ENCODE data around the gene CHST4.
"Not testable (repeated sequence)": the region's sequence is repeated elsewhere in the genome, so short reads cannot be mapped to it uniquely, and the experiment has no call there.

Gene CHST4

GRCh38 chr16:71528863-71529262 lies 2.6 kb downstream of the CHST4 start:
- Histone ChIP-seq H3K4me3 (ENCODE audit: low read length) (no peak overlapping the region), H3K36me3 (ENCODE audit: control insufficient read depth, insufficient read depth, low read length) (no peaks in the 10 kb centered on the region), H3K27ac (ENCODE audit: low read depth, low read length) (no peak overlapping the region), H3K9ac (ENCODE audit: low read length) (no peak overlapping the region), H3K27me3 (ENCODE audit: control insufficient read depth, insufficient read depth, low read length) (no peaks in the 10 kb centered on the region), H3K4me1 (ENCODE audit: control insufficient read depth, insufficient read depth, low read length) (no peaks in the 10 kb centered on the region)

DNA sequence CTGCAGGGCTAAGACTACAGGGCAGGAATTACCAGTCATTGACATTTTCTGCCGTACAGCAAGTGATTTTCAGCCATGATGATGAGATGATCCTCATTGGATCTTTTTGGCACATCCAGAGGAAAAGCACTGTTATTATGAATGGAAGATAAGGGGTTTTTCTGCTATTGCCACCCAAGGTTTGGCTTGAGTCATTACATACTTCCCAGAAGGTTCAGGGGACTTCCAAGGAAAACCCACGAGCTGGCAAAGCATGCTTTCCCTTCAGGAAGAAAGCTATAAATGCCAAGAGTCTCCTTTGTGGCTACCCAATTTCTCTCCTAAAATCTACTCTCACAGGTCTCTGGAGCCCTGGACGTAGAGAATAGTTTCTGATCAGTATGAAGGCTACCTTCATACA lies 6.1 kb downstream of the CHST4 start:
- no peak overlapping the region for H3K4me3 ChIP-seq (ENCODE audit: low read length)
- H3K27me3 ChIP-seq (ENCODE audit: control insufficient read depth, insufficient read depth, low read length), result no peaks in the 10 kb centered on the region
- H3K27ac ChIP-seq (ENCODE audit: low read depth, low read length), result no peak overlapping the region
- no peaks in the 10 kb centered on the region for H3K36me3 ChIP-seq (ENCODE audit: control insufficient read depth, insufficient read depth, low read length)
- no peaks in the 10 kb centered on the region for H3K4me1 ChIP-seq (ENCODE audit: control insufficient read depth, insufficient read depth, low read length)
- no peak overlapping the region for H3K9ac ChIP-seq (ENCODE audit: low read length)

- H3K4me3 ChIP-seq (ENCODE audit: low read length), result no peak overlapping the region
Measured at GRCh38 chr16:71536752-71537499, 10.7 kb downstream of the CHST4 start.

DNA sequence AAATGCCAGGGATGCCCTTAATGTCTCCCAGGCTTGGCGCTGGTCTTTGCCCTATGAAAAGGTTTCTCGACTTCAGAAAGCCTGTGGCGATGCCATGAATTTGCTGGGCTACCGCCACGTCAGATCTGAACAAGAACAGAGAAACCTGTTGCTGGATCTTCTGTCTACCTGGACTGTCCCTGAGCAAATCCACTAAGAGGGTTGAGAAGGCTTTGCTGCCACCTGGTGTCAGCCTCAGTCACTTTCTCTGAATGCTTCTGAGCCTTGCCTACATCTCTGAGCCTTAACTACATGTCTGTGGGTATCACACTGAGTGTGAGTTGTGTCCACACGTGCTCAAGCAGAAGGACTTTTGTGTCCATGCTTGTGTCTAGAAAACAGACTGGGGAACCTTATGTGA lies 11.4 kb downstream of the CHST4 start:
- no peaks in the 10 kb centered on the region for H3K27me3 ChIP-seq (ENCODE audit: control insufficient read depth, insufficient read depth, low read length)
- H3K4me1 ChIP-seq (ENCODE audit: control insufficient read depth, insufficient read depth, low read length), result no peaks in the 10 kb centered on the region
- no peaks in the 10 kb centered on the region for H3K36me3 ChIP-seq (ENCODE audit: control insufficient read depth, insufficient read depth, low read length)
- no peak overlapping the region for H3K27ac ChIP-seq (ENCODE audit: low read depth, low read length)
- no peak overlapping the region for H3K9ac ChIP-seq (ENCODE audit: low read length)
- no peak overlapping the region for H3K4me3 ChIP-seq (ENCODE audit: low read length)

More at GRCh38 chr16:71536752-71537499, 10.7 kb downstream of the CHST4 start:
- Histone ChIP-seq H3K4me1 (ENCODE audit: control insufficient read depth, insufficient read depth, low read length) (no peaks in the 10 kb centered on the region), H3K9ac (ENCODE audit: low read length) (no peak overlapping the region), H3K27me3 (ENCODE audit: control insufficient read depth, insufficient read depth, low read length) (no peaks in the 10 kb centered on the region), H3K36me3 (ENCODE audit: control insufficient read depth, insufficient read depth, low read length) (no peaks in the 10 kb centered on the region), H3K27ac (ENCODE audit: low read depth, low read length) (no peak overlapping the region)

- no peak overlapping the region for H3K9ac ChIP-seq (ENCODE audit: low read length)
- H3K4me3 ChIP-seq (ENCODE audit: low read length), result no peak overlapping the region
- H3K4me1 ChIP-seq (ENCODE audit: control insufficient read depth, insufficient read depth, low read length), result no peaks in the 10 kb centered on the region
- no peaks in the 10 kb centered on the region for H3K27me3 ChIP-seq (ENCODE audit: control insufficient read depth, insufficient read depth, low read length)
- no peak overlapping the region for H3K27ac ChIP-seq (ENCODE audit: low read depth, low read length)
- H3K36me3 ChIP-seq (ENCODE audit: control insufficient read depth, insufficient read depth, low read length), result no peaks in the 10 kb centered on the region
Measured at GRCh38 chr16:71542377-71542776, 16.2 kb downstream of the CHST4 start.

- Histone ChIP-seq H3K27me3 (ENCODE audit: control insufficient read depth, insufficient read depth, low read length) (no peaks in the 10 kb centered on the region), H3K4me1 (ENCODE audit: control insufficient read depth, insufficient read depth, low read length) (no peaks in the 10 kb centered on the region), H3K4me3 (ENCODE audit: low read length) (no peak overlapping the region), H3K9ac (ENCODE audit: low read length) (no peak overlapping the region), H3K36me3 (ENCODE audit: control insufficient read depth, insufficient read depth, low read length) (no peaks in the 10 kb centered on the region), H3K27ac (ENCODE audit: low read depth, low read length) (no peak overlapping the region)
Measured at GRCh38 chr16:71547168-71547567, 20.9 kb downstream of the CHST4 start.

GRCh38 chr16:71552698-71553503 lies 26.7 kb downstream of the CHST4 start:
- Histone ChIP-seq H3K4me1 (ENCODE audit: control insufficient read depth, insufficient read depth, low read length) (no peaks in the 10 kb centered on the region), H3K9ac (ENCODE audit: low read length) (no peak overlapping the region), H3K4me3 (ENCODE audit: low read length) (no peak overlapping the region), H3K36me3 (ENCODE audit: control insufficient read depth, insufficient read depth, low read length) (no peaks in the 10 kb centered on the region), H3K27me3 (ENCODE audit: control insufficient read depth, insufficient read depth, low read length) (no peaks in the 10 kb centered on the region), H3K27ac (ENCODE audit: low read depth, low read length) (no peak overlapping the region)

DNA sequence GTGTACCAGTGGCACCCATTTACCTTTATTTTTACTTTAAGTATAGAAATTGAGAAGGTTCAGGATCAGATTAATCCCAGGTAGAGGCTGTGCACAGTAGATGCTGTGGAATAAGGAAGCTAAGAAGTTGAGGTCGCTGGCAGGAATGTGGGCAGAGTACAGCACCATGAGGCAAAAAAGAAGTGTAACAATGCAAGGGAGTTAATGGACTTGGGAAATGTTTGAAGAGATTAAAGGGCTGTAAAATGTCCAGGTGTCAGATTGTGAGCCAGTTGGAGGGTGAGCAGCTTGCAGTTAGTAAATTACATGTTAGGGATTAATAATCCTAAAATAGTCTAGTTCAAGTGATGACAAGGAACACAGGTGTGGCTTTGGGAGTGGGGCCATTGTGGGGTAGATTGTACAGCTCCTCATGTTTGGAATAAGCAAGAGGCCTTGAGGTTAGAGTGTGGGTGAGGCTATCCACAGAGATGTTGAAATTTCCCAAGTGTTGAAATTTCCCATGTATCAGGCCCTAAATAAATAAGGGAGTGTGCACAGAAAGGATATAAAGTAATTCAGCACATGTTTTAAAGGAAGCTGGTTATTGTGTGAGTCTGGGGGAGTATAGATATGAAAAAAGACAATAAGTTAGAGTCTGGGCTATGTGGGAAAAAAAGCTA lies 29.1 kb downstream of the CHST4 start:
- Histone ChIP-seq H3K4me1 (ENCODE audit: control insufficient read depth, insufficient read depth, low read length) (no peaks in the 10 kb centered on the region), H3K27ac (ENCODE audit: low read depth, low read length) (no peak overlapping the region), H3K36me3 (ENCODE audit: control insufficient read depth, insufficient read depth, low read length) (no peaks in the 10 kb centered on the region), H3K9ac (ENCODE audit: low read length) (no peak overlapping the region), H3K4me3 (ENCODE audit: low read length) (no peak overlapping the region), H3K27me3 (ENCODE audit: control insufficient read depth, insufficient read depth, low read length) (no peaks in the 10 kb centered on the region)

- H3K4me3 ChIP-seq (ENCODE audit: low read length), result no peak overlapping the region
- H3K4me1 ChIP-seq (ENCODE audit: control insufficient read depth, insufficient read depth, low read length), result no peaks in the 10 kb centered on the region
- no peak overlapping the region for H3K9ac ChIP-seq (ENCODE audit: low read length)
- H3K27ac ChIP-seq (ENCODE audit: low read depth, low read length), result no peak overlapping the region
- H3K36me3 ChIP-seq (ENCODE audit: control insufficient read depth, insufficient read depth, low read length), result no peaks in the 10 kb centered on the region
- no peaks in the 10 kb centered on the region for H3K27me3 ChIP-seq (ENCODE audit: control insufficient read depth, insufficient read depth, low read length)
Measured at GRCh38 chr16:71557299-71557698, 31.1 kb downstream of the CHST4 start.

- Histone ChIP-seq H3K9ac (ENCODE audit: low read length) (no peak overlapping the region), H3K36me3 (ENCODE audit: control insufficient read depth, insufficient read depth, low read length) (no peaks in the 10 kb centered on the region), H3K4me1 (ENCODE audit: control insufficient read depth, insufficient read depth, low read length) (no peaks in the 10 kb centered on the region), H3K27ac (ENCODE audit: low read depth, low read length) (no peak overlapping the region), H3K4me3 (ENCODE audit: low read length) (no peak overlapping the region), H3K27me3 (ENCODE audit: control insufficient read depth, insufficient read depth, low read length) (no peaks in the 10 kb centered on the region)
Measured at GRCh38 chr16:71557954-71558582, 31.8 kb downstream of the CHST4 start.

DNA sequence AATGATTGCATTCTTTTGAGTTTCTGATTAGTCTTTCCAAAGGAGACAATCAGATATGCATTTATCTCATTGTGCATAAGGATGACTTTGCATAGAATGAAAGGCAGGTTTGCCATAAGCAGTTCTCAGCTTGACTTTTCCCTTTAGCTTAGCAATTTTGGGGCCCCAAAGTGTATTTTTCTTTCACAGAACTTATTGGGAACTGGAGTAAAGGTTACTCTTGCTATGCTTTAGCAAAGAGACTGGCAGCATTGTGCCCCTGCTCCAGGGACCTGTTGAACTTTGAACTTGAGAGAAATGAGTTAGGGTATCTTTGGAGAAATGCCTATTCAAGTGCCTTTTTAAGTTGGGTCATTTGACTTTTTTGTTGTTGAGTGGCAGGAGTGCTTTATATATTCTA lies 33.6 kb downstream of the CHST4 start:
- Histone ChIP-seq H3K27ac (ENCODE audit: low read depth, low read length) (no peak overlapping the region), H3K4me1 (ENCODE audit: control insufficient read depth, insufficient read depth, low read length) (peaks cover 6% of the 10 kb centered on the region), H3K27me3 (ENCODE audit: control insufficient read depth, insufficient read depth, low read length) (no peaks in the 10 kb centered on the region), H3K4me3 (ENCODE audit: low read length) (no peak overlapping the region), H3K36me3 (ENCODE audit: control insufficient read depth, insufficient read depth, low read length) (no peaks in the 10 kb centered on the region), H3K9ac (ENCODE audit: low read length) (no peak overlapping the region)

DNA sequence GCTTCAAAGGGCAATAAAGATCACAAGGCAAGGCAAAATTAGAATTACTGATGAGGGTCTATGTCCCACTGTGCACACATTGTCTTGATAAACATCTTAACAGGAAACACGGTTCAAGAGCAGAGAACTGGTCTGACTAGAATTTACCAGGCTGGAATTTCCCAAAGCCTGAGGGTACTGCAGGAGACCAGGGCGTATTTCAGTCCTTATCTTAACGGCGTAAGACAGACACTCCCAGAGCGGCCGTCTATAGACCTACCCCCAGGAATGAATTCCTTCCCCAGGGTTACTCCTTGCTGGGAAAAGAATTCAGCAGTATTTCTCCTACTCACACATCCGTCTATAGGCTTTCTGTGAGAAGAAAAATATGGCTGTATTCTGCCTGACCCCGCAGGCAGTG lies 35.7 kb downstream of the CHST4 start:
- not testable (repeated sequence) for H3K27me3 ChIP-seq (ENCODE audit: control insufficient read depth, insufficient read depth, low read length); H3K4me3 ChIP-seq (ENCODE audit: low read length); H3K9ac ChIP-seq (ENCODE audit: low read length); H3K36me3 ChIP-seq (ENCODE audit: control insufficient read depth, insufficient read depth, low read length); H3K4me1 ChIP-seq (ENCODE audit: control insufficient read depth, insufficient read depth, low read length); H3K27ac ChIP-seq (ENCODE audit: low read depth, low read length)
